HepG2 (cell line): ENCODE measurements around the gene NOL4L. TPM values are rescaled to one million over a fixed set of nuclear protein-coding genes. Genes with fewer than 3 reads are reported as not detected.
A peak's percentile ranks its signal among the peaks of the same experiment; 100 is the strongest.

Experiments
- ARID5B ChIP-seq: IDR thresholded peaks from 2 replicates; pipeline ENCODE4 v1.4.0; 2020; ENCODE audit warnings: mild to moderate bottlenecking, missing genetic modification reagents
- CERS6 ChIP-seq: sonication (generic); formaldehyde crosslinking; IDR thresholded peaks from 2 replicates; pipeline ENCODE4 v1.5.0; 2020; ENCODE audit warnings: missing genetic modification reagents
- KAT8 ChIP-seq: IDR thresholded peaks from 2 replicates; pipeline ENCODE4 v1.6.1; 2016; ENCODE audit warnings: missing genetic modification reagents, missing compliant biosample characterization
- NCOA5 ChIP-seq: sonication (generic); formaldehyde crosslinking; IDR thresholded peaks from 2 replicates; pipeline ENCODE4 v1.4.0; 2020; ENCODE audit warnings: missing genetic modification reagents
- NFATC3 ChIP-seq: sonication (generic); formaldehyde crosslinking; IDR thresholded peaks from 2 replicates; pipeline ENCODE4 v1.5.1; 2020; ENCODE audit warnings: mild to moderate bottlenecking, missing genetic modification reagents
- NKX3-1 ChIP-seq: sonication (generic); formaldehyde crosslinking; IDR thresholded peaks from 2 replicates; pipeline ENCODE4 v1.5.0; 2020; ENCODE audit warnings: missing genetic modification reagents
- PAXIP1 ChIP-seq: sonication (generic); formaldehyde crosslinking; conservative IDR thresholded peaks from 2 replicates; pipeline ENCODE4 v1.4.0; 2020; ENCODE audit warnings: mild to moderate bottlenecking, missing genetic modification reagents, moderate library complexity
- PBX2 ChIP-seq: IDR thresholded peaks from 2 replicates; pipeline ENCODE4 v1.6.1; 2016; ENCODE audit warnings: control low read depth
- PTBP1 ChIP-seq: fragments of 200-400 bp; formaldehyde crosslinking; IDR thresholded peaks from 2 replicates; pipeline ENCODE4 v1.6.1; 2018; ENCODE audit warnings: low read length, low read depth; ENCODE audit not compliant: poor library complexity, severe bottlenecking
- SNAI1 ChIP-seq: sonication (generic); formaldehyde crosslinking; IDR thresholded peaks from 2 replicates; pipeline ENCODE4 v1.5.0; 2020; ENCODE audit warnings: mild to moderate bottlenecking, missing genetic modification reagents, borderline replicate concordance
- SUZ12 ChIP-seq: fragments of 150-350 bp; IDR thresholded peaks from 2 replicates; pipeline ENCODE4 v1.6.1; 2014; ENCODE audit warnings: low read depth, low read length
- ZBTB7B ChIP-seq: sonication (generic); formaldehyde crosslinking; IDR thresholded peaks from 2 replicates; pipeline ENCODE4 v1.4.0; 2020; ENCODE audit warnings: missing genetic modification reagents
- ZFP37 ChIP-seq: sonication (generic); formaldehyde crosslinking; IDR thresholded peaks from 2 replicates; pipeline ENCODE4 v1.4.0; 2020; ENCODE audit warnings: missing genetic modification reagents, borderline replicate concordance
- ZNF317 ChIP-seq: sonication (generic); formaldehyde crosslinking; IDR thresholded peaks from 2 replicates; pipeline ENCODE4 v1.5.0; 2020; ENCODE audit warnings: mild to moderate bottlenecking, missing genetic modification reagents
- ZNF496 ChIP-seq: sonication (generic); formaldehyde crosslinking; IDR thresholded peaks from 2 replicates; pipeline ENCODE4 v1.8.1; 2023; ENCODE audit warnings: mild to moderate bottlenecking, moderate library complexity, missing genetic modification reagents; ENCODE audit not compliant: insufficient replicate concordance
- ZNF564 ChIP-seq: sonication (generic); formaldehyde crosslinking; IDR thresholded peaks from 2 replicates; pipeline ENCODE4 v1.8.1; 2023; ENCODE audit warnings: mild to moderate bottlenecking, missing genetic modification reagents
- ZSCAN9 ChIP-seq: IDR thresholded peaks from 2 replicates; pipeline ENCODE4 v1.6.1; 2016; ENCODE audit warnings: borderline replicate concordance
- polyA plus RNA-seq, 8 experiments: library from polyadenylated mRNA; depleted of rRNA in 3 of 8; stranded (reverse) in 7 of 8; unstranded in 1 of 8; fragments of >200 nt; fragmentation: Illumina TruSeq in 4 of 8; extraction: Trizol in 4 of 8; gene quantifications; 2 replicates each; pipeline versions ENCODE4 v1.2.1 to v1.2.3, GENCODE V29; 2011 to 2016; ENCODE audit warnings: low read depth in 4 of 8, missing spikeins in 1 of 8, mixed read lengths in 1 of 8; ENCODE audit not compliant: insufficient read depth in 1 of 8
- total RNA-seq, 5 experiments: library from RNA; depleted of rRNA; stranded (reverse); fragments of >200 nt; fragmentation: Illumina TruSeq; extraction: Trizol; gene quantifications; 2 replicates each; pipeline ENCODE4 v1.2.3, GENCODE V29; 2016; ENCODE audit warnings: low read depth in 1 of 5
- TF ChIP-seq, protein P1 (sequence below): IDR thresholded peaks from 2 replicates; pipeline ENCODE4 v1.6.1; 2016

Gene NOL4L
- total and polyA plus RNA-seq, 2 of the 13 experiments (the other 11 are each of a cell fraction or from before 2014, with no cell fraction given): 16.6 to 35.4 TPM

GRCh38 chr20:32473231-32474008 is 111.7 kb downstream of the NOL4L start (continued):
- no peak for TF ChIP-seq PTBP1
- 0 out of 2 replicates have a peak, but pooled peaks have one; percentile 59 for TF ChIP-seq ZFP37 (CRISPR knock-in tag)
- TF ChIP-seq NKX3-1 (CRISPR knock-in tag): peak; percentile 80; the same call in 1 of the 2 replicates
- TF ChIP-seq NCOA5 (CRISPR knock-in tag): no peak
- peak; percentile 89; the same call in 1 of the 2 replicates for TF ChIP-seq ZSCAN9 (CRISPR knock-in tag)
- TF ChIP-seq ZNF496: no peak
- no peak for TF ChIP-seq CERS6 (CRISPR knock-in tag)
- TF ChIP-seq ZNF564: peak; percentile 80
- TF ChIP-seq KAT8 (CRISPR knock-in tag): peak; percentile 65; the same call in 1 of the 2 replicates
- TF ChIP-seq, protein P1, sequence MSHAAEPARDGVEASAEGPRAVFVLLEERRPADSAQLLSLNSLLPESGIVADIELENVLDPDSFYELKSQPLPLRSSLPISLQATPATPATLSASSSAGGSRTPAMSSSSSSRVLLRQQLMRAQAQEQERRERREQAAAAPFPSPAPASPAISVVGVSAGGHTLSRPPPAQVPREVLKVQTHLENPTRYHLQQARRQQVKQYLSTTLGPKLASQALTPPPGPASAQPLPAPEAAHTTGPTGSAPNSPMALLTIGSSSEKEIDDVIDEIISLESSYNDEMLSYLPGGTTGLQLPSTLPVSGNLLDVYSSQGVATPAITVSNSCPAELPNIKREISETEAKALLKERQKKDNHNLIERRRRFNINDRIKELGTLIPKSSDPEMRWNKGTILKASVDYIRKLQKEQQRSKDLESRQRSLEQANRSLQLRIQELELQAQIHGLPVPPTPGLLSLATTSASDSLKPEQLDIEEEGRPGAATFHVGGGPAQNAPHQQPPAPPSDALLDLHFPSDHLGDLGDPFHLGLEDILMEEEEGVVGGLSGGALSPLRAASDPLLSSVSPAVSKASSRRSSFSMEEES (CRISPR knock-in tag): peak; percentile 71
- no peak for TF ChIP-seq NFATC3
- TF ChIP-seq PAXIP1: peak; percentile 99
- TF ChIP-seq ZBTB7B (CRISPR knock-in tag): peak; percentile 73
- peak; percentile 90 for TF ChIP-seq ARID5B (CRISPR knock-in tag)
- 0 out of 2 replicates have a peak, but pooled peaks have one; percentile 0 for TF ChIP-seq ZNF317 (CRISPR knock-in tag)
- no peak for TF ChIP-seq SNAI1 (CRISPR knock-in tag)
- no peak for TF ChIP-seq PBX2 (CRISPR knock-in tag)
- no peak for TF ChIP-seq SUZ12
